Astrocyte (in vitro differentiated cells and primary cell): Measurements from ENCODE around the gene CEP89. TPM values are rescaled to one million over a fixed set of nuclear protein-coding genes. Genes with fewer than 3 reads are reported as not detected.
A peak's percentile ranks its signal among the peaks of the same experiment; 100 is the strongest.

Experiments
- DNase-seq: peaks from one replicate; pipeline ENCODE4 v3.0.0-alpha.2; 2010; ENCODE audit warnings: low read depth
- FAIRE-seq: peaks from 2 replicates; lab custom pipeline; 2011; peaks lifted over from hg19 to GRCh38; lab: Jason Lieb, UNC
- H2AFZ ChIP-seq: 2 replicates; pipeline ENCODE4 v1.6.0; 2012; ENCODE audit warnings: low read depth, low read length, inconsistent platforms
- H3K27ac ChIP-seq: 2 replicates; pipeline ENCODE4 v1.5.1; 2011; ENCODE audit warnings: low read depth, low read length, inconsistent platforms
- H3K27me3 ChIP-seq: 2 replicates; pipeline ENCODE4 v1.6.0; 2011; ENCODE audit warnings: low read length, inconsistent platforms; ENCODE audit not compliant: insufficient read depth
- H3K36me3 ChIP-seq: 2 replicates; pipeline ENCODE4 v1.5.1; 2011; ENCODE audit warnings: low read length, inconsistent platforms; ENCODE audit not compliant: insufficient read depth
- H3K4me1 ChIP-seq: 2 replicates; pipeline ENCODE4 v1.5.1; 2011; ENCODE audit warnings: low read length, inconsistent platforms; ENCODE audit not compliant: insufficient read depth
- H3K4me2 ChIP-seq: 2 replicates; pipeline ENCODE4 v1.6.0; 2012; ENCODE audit warnings: low read length, inconsistent platforms
- H3K4me3 ChIP-seq: 2 replicates; pipeline ENCODE4 v1.5.1; 2011; ENCODE audit warnings: low read depth, mild to moderate bottlenecking, low read length, inconsistent platforms; ENCODE audit not compliant: insufficient read depth
- H3K79me2 ChIP-seq: 2 replicates; pipeline ENCODE4 v1.6.0; 2012; ENCODE audit warnings: mild to moderate bottlenecking, low read length, inconsistent platforms; ENCODE audit not compliant: insufficient read depth
- H3K9ac ChIP-seq: 2 replicates; pipeline ENCODE4 v1.6.0; 2012; ENCODE audit warnings: mild to moderate bottlenecking, low read length, inconsistent platforms
- H3K9me3 ChIP-seq: 2 replicates; pipeline ENCODE4 v1.5.1; 2012; ENCODE audit warnings: low read depth, mild to moderate bottlenecking, low read length, inconsistent platforms; ENCODE audit not compliant: insufficient read depth
- H4K20me1 ChIP-seq: 2 replicates; pipeline ENCODE4 v1.6.0; 2012; ENCODE audit warnings: low read length, inconsistent platforms; ENCODE audit not compliant: insufficient read depth
- H3K27ac Mint-ChIP-seq: one replicate; pipeline ENCODE4 v1.8.0; 2021; ENCODE audit warnings: mild to moderate bottlenecking, mixed read lengths; ENCODE audit not compliant: unreplicated experiment
- H3K27me3 Mint-ChIP-seq: one replicate; pipeline ENCODE4 v1.8.0; 2021; ENCODE audit warnings: low read depth, mixed read lengths; ENCODE audit not compliant: unreplicated experiment
- H3K36me3 Mint-ChIP-seq: one replicate; pipeline ENCODE4 v1.8.0; 2021; ENCODE audit warnings: low read depth, mixed read lengths; ENCODE audit not compliant: unreplicated experiment
- H3K4me1 Mint-ChIP-seq: one replicate; pipeline ENCODE4 v1.8.0; 2021; ENCODE audit warnings: low read depth, mixed read lengths; ENCODE audit not compliant: unreplicated experiment
- H3K4me3 Mint-ChIP-seq: one replicate; pipeline ENCODE4 v1.8.0; 2021; ENCODE audit warnings: mild to moderate bottlenecking, moderate library complexity, mixed read lengths; ENCODE audit not compliant: unreplicated experiment
- H3K9me3 Mint-ChIP-seq: one replicate; pipeline ENCODE4 v1.8.0; 2021; ENCODE audit warnings: mild to moderate bottlenecking, mixed read lengths; ENCODE audit not compliant: unreplicated experiment
- CTCF ChIP-seq: IDR thresholded peaks from 2 replicates; pipeline ENCODE4 v1.5.1; 2011; ENCODE audit warnings: low read depth, mild to moderate bottlenecking, inconsistent platforms, low read length, moderate library complexity; ENCODE audit not compliant: insufficient read depth
- EZH2 ChIP-seq: IDR thresholded peaks from 2 replicates; pipeline ENCODE4 v1.6.1; 2012; ENCODE audit warnings: mild to moderate bottlenecking, low read length, inconsistent platforms; ENCODE audit not compliant: insufficient read depth
- total RNA-seq: library from RNA; stranded (reverse); gene quantifications from 2 replicates; pipeline ENCODE4 v1.2.1, GENCODE V29; 2021

The CEP89 gene
- total RNA-seq, 1 donor from 2014 or later, result 28.3 TPM

GRCh38 chr19:32831611-32832010 lies 140.1 kb downstream of the CEP89 start:
- peaks cover 10% of the 10 kb centered on the region for H3K4me1 Mint-ChIP-seq
- Histone ChIP-seq H3K27ac (no peak overlapping the region), H3K27me3 (peaks cover 2% of the 10 kb centered on the region), H3K79me2 (no peaks in the 10 kb centered on the region), H3K4me2 (no peak overlapping the region), H3K36me3 (no peaks in the 10 kb centered on the region), H3K4me3 (no peak overlapping the region), H3K4me1 (no peaks in the 10 kb centered on the region), H3K9ac (no peak overlapping the region), H3K9me3 (no peaks in the 10 kb centered on the region), H2AFZ (no peak overlapping the region), H4K20me1 (no peaks in the 10 kb centered on the region)
- FAIRE-seq, result no peak
- no peaks in the 10 kb centered on the region for H3K36me3 Mint-ChIP-seq
- no peak overlapping the region for H3K27ac Mint-ChIP-seq
- no peaks in the 10 kb centered on the region for H3K27me3 Mint-ChIP-seq
- H3K4me3 Mint-ChIP-seq, result peak overlapping the region; percentile 34
- no peak for DNase-seq
- no peaks in the 10 kb centered on the region for H3K9me3 Mint-ChIP-seq
- TF ChIP-seq CTCF (no peak), EZH2 (no peak)

- Mint-ChIP-seq H3K36me3 (no peaks in the 10 kb centered on the region), H3K9me3 (no peaks in the 10 kb centered on the region), H3K4me3 (no peak overlapping the region), H3K27me3 (no peaks in the 10 kb centered on the region), H3K27ac (peak overlapping the region; percentile 31), H3K4me1 (peaks cover 10% of the 10 kb centered on the region)
- TF ChIP-seq CTCF, result no peak
- TF ChIP-seq EZH2, result no peak
- peaks cover 2% of the 10 kb centered on the region for H3K27me3 ChIP-seq
- no peaks in the 10 kb centered on the region for H3K4me1 ChIP-seq
- no peaks in the 10 kb centered on the region for H3K79me2 ChIP-seq
- H4K20me1 ChIP-seq, result no peaks in the 10 kb centered on the region
- peak; percentile 86 for DNase-seq
- H3K9ac ChIP-seq, result peak overlapping the region; percentile 58
- H3K27ac ChIP-seq, result peak overlapping the region; percentile 55
- H3K4me2 ChIP-seq, result peak overlapping the region; percentile 62
- H3K4me3 ChIP-seq, result no peak overlapping the region
- no peaks in the 10 kb centered on the region for H3K9me3 ChIP-seq
- no peaks in the 10 kb centered on the region for H3K36me3 ChIP-seq
- peak; percentile 72 for FAIRE-seq
- H2AFZ ChIP-seq, result peak overlapping the region; percentile 9
Measured at GRCh38 chr19:32830231-32831014, 141.3 kb downstream of the CEP89 start.

- TF ChIP-seq EZH2, result no peak
- no peak for TF ChIP-seq CTCF
- H3K36me3 Mint-ChIP-seq, result peaks cover 2% of the 10 kb centered on the region
- no peak overlapping the region for H3K4me3 Mint-ChIP-seq
Measured at GRCh38 chr19:32829345-32829896, 142.3 kb downstream of the CEP89 start.

More at GRCh38 chr19:32829345-32829896, 142.3 kb downstream of the CEP89 start:
- H3K9me3 ChIP-seq, result no peaks in the 10 kb centered on the region
- no peaks in the 10 kb centered on the region for H3K36me3 ChIP-seq
- no peaks in the 10 kb centered on the region for H3K79me2 ChIP-seq
- DNase-seq (no peak), FAIRE-seq (no peak)
- no peaks in the 10 kb centered on the region for H3K9me3 Mint-ChIP-seq
- peaks cover 10% of the 10 kb centered on the region for H3K4me1 Mint-ChIP-seq
- no peak overlapping the region for H3K4me3 ChIP-seq
- H3K27me3 Mint-ChIP-seq, result peaks cover 5% of the 10 kb centered on the region
- no peaks in the 10 kb centered on the region for H3K4me1 ChIP-seq
- H3K27ac Mint-ChIP-seq, result no peak overlapping the region
- no peak overlapping the region for H3K4me2 ChIP-seq
- H2AFZ ChIP-seq, result no peak overlapping the region
- H3K9ac ChIP-seq, result no peak overlapping the region
- H3K27me3 ChIP-seq, result peaks cover 9% of the 10 kb centered on the region
- H4K20me1 ChIP-seq, result no peaks in the 10 kb centered on the region
- H3K27ac ChIP-seq, result no peak overlapping the region
